NCI-H1436 (cell line): ENCODE measurements around the gene HOXD12.

Experiments
- DNase-seq: peaks from one replicate; lab custom pipeline; 2025; lab: John Stamatoyannopoulos, UW

The HOXD12 gene

DNA sequence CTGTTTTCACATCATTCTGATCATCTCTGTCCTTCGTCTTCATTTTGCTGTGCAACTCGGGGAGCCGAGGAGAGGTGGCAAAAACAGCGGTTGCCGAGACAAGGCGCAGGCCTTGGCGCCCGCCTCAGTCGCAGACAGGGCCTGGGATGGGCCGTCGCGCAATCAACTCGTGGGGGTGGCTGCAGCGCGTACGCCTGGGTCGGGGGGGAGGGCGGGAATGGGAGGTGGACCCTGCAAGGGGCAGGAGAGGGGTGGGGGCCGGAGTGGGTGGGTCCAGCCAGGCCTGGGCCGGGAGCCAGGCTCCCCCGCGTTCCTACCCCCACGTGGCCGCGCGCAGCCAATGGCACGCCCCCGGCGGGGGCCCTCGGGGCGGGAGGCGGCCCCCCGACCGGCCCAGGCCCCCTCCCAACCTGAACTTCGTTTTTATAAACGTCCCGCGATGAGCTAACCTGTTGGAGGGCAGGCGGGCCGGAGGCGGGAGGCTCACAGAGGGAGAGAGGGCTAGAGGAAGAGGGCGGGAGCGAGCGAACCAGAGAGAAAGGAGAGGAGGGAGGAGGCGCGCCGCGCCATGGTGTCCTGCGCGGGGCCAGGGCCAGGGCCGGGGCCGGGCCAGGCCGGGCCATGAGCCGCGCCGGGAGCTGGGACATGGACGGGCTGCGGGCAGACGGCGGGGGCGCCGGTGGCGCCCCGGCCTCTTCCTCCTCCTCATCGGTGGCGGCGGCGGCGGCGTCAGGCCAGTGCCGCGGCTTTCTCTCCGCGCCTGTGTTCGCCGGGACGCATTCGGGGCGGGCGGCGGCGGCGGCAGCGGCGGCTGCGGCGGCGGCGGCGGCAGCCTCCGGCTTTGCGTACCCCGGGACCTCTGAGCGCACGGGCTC, 7.1 kb upstream of the HOXD12 start, which contains the start of gene HOXD13:
Gene HOXD13, plus strand, starts transcription at position 452 of the 875 bp plus-strand sequence. Its CDS starts 170 bp downstream, at position 622.
- peak; percentile 16 for DNase-seq

DNA sequence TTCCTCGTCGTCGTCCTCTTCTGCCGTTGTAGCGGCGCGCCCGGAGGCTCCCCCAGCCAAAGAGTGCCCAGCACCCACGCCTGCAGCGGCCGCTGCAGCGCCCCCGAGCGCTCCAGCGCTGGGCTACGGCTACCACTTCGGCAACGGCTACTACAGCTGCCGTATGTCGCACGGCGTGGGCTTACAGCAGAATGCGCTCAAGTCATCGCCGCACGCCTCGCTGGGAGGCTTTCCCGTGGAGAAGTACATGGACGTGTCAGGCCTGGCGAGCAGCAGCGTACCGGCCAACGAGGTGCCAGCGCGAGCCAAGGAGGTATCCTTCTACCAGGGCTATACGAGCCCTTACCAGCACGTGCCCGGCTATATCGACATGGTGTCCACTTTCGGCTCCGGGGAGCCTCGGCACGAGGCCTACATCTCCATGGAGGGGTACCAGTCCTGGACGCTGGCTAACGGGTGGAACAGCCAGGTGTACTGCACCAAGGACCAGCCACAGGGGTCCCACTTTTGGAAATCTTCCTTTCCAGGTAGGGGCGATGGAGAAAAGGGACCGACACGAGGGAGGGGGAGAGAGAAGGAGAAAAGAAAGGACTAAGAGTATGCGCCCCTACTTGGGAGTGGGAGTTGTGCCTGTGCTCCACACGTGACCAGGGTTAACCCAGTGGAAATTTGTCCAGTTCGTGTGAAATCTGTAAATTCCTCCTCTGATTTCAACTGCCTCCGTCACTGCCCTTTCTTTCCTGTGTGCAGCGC, 6.3 kb upstream of the HOXD12 start:
- DNase-seq: no peak

DNA sequence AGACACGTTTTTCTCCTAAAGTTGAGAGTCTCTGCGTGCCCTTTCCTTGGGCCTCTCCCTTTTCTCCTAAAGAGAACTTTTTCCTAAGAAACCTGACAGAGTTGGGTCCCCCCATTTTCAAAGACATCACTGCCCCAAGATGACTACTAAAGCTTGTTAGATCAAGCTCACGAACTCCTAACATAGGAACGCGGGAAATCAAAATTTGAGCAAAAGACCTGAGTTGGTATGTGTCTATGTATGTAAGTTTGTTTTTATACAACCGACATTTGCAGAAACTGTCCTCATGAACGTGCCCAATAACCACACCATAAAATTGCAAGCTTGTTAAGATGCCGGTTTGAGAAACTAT, 5.7 kb upstream of the HOXD12 start:
- DNase-seq: no peak

DNA sequence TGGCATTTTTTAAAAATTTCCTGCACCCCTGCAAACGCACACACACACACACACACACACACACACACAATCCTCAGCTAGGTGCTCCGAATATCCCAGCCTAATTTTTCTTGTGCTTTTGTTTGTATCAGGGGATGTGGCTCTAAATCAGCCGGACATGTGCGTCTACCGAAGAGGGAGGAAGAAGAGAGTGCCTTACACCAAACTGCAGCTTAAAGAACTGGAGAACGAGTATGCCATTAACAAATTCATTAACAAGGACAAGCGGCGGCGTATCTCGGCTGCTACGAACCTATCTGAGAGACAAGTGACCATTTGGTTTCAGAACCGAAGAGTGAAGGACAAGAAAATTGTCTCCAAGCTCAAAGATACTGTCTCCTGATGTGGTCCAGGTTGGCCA, 5.2 kb upstream of the HOXD12 start:
- no peak for DNase-seq

DNA sequence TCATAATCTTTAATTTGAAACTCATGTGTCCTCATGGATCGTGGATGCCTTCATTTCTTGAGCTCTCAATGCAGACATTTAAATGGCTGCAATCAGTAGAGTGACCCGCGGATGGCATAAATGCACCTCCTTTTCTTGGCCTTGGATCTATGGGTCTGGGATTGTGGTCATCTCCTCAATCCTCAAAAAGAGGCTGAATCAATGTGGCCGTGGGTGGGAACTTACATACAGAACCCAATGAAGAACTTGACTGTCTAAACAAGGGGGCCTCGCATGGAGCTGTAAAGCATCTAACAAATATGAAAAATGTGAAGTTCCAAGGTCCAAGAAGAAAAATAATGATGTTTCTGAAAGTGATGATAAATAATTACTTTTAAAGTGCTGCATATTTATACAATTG, 4.2 kb upstream of the HOXD12 start:
- DNase-seq: no peak

DNA sequence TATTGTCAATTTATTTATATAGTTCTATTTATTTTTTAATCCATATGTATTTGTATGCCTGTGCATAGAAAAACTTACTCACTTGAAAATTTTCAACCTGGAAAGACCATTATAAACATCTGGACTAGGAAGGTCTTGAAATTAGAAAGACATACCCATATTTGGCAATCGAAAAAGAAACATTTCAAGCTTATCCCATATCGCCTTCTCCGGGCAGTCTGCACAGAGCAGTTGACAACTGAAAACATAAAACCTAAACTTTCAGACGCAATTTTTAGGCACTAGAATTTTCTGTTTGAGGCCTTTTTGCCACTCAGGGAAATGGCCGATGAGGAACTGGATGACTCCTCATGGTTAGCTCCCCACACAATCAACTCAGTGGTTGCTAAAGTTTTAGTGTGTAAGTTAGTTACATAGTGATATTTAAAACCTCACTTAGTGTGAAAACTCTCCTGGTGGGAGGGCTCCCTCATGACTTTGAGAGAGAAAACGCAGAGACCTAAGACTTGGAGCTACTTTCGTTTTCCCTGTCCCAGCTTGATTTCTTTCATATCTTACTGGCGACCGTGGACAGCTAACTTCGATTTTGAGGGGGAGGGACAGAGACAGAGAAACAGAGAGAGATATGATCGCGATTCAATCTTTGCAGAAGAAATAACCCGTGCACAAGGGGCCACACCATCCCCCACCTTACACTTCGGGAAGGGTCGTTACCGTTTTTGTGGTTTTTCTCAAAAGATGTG, 3.2 kb upstream of the HOXD12 start:
- no peak for DNase-seq

DNA sequence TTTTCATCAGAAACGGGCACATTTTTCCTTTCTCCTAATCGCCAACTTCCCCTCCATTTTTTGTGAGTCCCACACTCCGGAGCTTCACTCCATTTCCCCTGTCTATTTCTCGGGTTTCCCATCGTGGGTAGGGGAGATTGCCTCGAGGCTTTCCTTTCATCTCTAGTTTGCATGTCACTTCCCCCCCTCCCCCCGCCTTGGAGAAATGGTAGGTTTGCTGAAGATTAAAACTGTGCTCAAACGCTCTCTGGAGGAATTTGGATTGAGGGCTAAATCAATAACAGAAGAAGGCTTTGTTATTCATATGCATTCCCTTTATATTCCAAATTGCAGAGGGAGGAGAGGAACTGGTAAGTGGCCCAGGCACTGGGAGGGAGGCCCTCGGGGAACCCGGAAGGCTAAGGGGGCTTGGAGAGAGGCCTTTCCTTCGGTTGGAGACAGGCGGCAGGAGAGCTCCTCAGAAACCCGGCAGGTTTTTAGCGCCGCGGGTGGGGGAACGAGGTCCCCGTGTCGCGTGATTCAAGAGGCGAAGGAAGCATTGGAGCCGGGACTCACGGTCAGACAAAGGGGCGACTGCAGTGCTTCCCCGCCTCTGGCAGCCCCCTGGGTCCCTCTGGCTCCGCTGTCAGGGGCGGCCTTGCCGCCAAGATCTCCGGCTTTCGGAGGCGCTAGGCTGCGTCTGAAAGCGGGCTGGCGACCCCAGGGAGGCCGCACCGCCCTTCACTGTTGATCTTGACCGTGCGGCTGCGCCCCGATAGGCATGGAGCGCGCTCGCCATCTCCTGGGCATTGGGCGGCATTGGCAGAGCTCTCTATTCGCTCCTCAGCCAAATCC, 2.4 kb upstream of the HOXD12 start:
- DNase-seq: peak; percentile 81

DNA sequence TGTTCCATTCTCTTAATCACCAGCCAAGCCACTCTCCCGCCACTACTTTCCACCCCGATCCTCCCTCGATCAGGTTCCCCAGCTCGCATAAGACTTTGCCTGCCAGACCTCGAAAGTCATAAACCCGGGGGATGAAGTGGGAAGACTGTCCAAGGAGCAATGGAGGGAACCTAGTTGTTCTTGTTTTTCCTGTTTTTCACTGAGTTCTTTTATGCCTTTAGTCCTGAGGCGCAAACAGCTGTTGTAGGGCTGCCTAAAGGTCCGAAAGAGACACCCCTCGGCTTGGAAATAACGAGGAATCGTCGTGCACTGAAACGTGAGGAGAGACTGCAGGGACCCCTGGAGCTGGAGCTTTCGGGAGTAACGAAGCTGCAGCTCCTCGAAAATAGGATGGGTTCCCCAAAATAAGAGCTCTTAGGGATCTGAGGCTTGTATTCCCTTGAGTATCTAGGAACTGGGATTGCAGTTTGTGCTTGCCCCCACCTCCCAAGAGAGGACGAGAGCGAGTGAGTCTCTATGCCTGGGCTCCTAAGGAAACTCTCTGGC, 1.7 kb upstream of the HOXD12 start:
- no peak for DNase-seq

DNA sequence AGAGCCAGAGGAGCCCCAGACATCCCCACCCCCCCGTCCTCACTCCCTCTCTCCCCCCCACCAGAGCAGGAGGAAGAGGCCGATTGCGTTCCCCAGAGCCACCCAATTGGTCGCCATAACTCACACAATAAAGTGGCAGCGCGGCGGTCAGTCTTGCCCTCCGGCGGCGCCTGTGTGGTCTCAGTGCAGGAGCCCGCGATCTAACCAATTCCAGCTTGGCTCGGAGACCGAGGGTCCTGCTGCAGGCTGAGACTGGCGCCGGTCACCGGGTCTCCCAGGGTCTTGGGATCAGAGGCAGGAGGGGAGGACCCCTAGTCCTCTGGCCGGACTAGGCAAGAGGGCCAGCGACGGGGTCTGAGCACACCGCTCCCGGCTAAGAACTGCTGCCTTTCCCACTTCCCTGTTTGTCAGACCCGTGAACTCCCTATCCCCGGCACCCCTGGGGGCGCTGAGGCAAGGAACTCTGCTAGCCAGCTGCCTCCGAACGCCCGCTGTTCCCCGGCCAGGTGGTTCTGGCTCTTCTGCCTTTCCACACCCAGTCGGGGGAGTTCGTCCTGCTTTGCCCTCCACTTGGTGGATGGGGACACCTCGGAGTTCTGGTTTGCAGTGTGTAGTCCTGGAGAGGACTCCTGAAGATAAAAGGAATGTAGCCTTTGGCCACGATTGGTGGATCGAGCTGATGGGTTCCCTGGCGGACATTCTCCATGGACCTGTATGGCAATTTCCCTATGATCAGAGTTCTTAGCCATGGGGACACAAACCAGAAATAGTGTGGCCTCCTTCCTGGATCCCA, 1.0 kb upstream of the HOXD12 start:
- DNase-seq: no peak

DNA sequence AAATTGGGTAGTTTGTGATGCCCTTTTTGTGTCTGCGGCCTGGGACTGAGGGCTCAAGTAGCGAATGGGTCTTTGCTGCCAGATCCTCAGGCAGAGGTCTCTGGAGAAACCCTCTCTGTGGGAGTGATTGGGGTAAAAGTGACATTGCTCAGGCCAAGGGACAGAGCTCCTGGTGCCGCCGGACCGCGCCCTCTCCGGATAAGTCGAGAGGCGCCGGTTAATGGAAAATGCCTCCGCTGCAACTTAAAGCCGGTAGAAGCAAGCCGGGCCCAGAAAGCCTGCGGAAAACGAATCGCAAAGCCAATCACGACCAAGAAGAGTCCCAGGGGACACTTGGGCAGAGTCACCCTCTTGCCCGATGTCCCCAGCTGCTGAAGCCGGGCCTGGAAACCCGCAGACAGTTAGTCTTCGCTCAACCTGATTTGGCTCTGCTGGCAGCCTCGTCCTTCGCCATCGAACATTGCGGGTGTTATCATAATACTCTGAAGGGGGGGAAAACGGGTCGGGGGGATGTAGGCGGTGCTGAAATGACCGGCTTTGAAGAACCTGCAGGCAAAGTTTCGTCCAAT, 352 bp upstream of the HOXD12 start:
- no peak for DNase-seq

DNA sequence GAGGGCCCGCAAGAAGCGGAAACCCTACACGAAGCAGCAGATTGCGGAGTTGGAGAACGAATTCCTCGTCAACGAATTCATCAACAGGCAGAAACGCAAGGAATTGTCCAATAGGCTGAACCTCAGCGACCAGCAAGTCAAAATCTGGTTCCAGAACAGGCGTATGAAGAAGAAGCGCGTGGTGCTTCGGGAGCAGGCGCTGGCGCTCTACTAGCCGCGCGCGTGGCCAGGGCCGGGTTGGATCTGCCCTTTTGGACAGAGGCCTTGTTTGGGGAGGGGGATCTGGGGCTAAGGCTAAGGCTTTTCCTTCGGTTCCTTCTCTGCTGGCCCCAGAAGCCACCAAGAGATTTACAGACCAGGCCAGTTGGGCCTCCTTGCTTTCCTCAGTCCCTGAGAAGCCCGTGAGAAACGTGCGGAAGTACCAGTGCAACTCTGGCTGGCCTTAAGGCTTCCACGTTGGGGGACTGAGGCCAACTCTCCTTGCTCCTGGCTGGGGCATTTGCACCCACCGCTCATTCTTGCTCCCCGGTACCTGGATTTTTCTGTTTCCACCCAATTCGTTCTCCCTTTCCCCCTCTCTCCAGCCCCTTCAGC, 1.0 kb downstream of the HOXD12 start:
- DNase-seq: no peak

DNA sequence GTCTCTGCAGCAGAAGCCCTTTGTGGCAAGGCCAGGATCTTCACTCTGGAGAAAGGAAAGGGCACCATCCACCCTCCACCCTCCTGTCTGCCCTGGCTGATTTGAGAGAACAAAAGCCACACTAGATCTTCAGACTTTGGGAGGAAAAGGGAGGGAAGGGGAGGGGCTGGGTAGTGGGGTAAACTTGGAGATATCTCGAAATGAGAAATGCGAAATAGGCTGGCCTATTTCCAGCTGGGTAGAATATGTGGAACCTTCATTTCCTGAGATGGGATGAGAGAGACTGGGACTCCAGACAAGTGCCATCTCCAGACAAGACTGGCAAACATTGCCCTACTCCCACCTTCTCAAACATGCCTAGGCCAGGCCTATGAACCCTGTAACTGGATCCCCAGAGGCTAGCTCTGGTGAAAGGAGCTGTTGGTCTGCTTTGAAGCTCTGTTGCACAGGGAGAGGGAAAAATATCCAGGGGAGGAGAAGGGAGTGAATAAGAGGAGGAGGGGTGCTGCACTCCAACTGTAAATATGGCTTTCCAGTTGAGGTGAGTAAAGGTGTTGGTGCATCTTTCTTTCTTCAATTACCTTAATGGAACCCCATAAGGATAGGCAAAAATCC, 1.7 kb downstream of the HOXD12 start:
- DNase-seq: no peak

DNA sequence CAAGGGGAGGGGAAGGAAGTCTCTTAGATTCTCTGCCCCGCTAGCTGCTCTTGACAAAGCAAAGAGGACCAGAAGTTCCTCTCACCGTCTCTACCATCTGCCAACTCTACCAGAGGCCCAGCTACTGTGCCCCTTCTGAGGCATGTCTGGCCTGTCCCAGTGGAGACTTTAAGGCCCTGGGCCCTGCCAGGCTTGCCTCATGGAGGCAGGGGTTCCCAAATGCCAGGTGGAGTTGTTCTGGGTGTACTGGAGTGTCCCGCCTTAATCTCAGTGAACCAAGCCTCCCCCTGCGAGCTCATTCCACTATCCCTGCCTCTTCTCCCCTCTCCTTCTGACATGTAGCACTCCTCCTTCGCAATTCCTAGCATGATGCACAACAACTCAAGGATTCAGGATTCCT, 2.2 kb downstream of the HOXD12 start:
- DNase-seq: no peak

DNA sequence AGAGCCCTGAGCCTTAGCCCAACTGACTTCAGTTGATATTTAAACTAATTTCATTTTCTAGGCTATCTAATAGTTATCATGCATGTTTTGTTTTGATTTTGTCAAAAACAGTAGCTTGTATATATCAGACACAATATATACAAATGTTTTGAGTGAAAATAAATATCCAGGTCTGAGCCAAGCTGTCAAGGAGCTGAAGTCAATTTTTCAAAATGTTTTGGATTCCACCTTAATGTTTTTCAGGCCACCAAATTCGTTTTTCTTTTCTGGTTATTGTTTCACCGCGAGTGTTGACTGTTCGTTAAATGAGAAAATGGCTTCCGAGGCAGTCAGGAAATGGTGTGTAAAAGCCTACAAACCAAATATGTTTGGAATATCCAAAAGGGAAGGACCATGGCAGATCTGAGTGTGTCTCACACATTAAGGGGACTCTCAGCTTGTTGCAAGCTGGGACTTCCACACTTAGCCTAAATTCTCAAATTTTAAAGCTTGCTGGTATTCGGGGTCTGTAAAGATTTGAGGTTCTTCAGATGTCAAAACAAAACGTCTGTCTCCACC, 2.8 kb downstream of the HOXD12 start:
- no peak for DNase-seq

DNA sequence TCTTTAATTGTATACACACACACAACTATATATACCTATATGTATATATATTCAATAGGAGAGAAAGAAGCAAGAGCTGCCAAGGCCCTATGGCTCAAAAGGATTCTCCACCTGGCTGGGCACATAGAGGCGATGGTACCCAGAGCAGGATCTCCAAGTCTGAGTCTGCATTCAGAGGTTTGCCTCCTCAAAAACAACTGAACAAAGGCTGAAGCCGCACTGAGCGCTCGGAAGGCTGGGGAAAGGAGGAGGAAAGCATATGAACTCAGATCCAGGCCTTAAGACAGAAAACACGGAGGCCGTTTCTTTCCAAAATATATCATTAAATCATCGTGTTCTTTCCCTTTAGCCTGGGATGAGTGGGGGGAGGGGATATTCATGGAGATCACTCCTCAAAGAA, 3.6 kb downstream of the HOXD12 start:
- DNase-seq: no peak

DNA sequence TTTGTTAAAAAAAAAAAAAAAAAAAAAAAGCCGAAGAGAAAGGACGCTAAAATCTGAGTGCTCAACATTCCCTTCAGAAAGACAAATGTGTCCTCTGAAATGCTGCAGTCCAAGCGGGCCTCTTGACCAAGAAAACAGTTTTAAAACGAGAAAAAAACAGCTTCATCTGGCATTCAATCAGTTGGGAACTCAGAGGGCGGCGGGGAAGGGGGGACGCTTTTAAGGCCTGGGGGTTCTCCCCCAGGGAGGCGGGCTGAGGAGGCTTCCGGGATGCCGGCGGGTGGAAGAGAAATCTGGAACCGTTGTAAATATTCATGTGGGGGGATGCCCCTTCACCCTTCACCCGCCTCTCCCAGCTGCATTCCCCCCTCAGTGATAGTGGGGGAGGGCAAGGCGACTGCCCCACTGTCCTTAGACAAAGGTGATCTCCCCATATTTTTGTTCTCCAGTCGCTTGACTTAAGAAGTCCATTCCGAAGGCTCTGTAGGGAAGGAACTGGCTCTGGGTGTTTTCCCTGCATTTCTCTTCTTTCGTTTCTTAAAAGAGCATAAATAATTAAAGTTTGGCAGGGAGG, 4.2 kb downstream of the HOXD12 start:
- DNase-seq: no peak

DNA sequence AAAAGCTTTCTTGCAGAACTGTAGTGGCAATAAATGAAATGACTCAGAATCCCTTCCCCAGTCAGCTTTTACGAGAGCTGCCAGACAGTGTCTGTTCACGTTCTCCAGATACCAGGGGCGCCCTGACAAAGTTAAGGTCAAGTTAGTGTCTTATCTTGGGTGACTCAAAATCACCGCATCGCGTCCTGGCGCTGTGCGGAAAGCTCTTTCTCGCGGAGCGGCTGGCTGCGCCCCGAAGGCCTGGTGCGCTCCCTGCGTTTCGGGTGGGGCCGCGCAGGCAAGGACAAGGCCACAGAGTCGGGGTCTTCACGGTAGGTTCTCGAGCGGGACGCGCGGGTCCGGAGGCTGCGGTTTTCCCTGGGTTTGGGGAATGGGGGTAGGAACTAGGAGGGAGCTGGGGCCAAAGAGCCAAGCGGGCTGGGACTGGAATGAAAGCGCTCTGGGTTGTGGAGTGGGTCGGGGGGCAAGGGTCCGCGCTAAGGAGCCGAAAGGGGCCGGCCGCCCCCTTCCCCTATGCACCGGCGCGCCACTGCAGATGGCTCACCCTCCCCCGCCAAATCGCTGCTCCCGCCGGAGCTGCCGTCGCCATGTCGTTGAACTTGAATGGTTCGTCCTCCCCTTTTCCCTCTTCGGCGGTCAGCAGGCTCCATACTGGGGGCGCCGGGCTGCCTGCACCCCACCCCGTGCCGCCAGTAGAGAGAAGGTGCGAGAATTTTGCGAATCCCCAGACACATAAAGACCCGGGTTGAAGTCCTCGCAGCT, 4.9 kb downstream of the HOXD12 start:
- DNase-seq: no peak
